HEK293T (cell line): Measurements from ENCODE around the gene HS3ST4.

Source experiments
- BHLHE40 ChIP-seq: fragments of 450-650 bp; IDR thresholded peaks from 2 replicates; pipeline ENCODE4 v1.6.1; 2016; ENCODE audit warnings: mild to moderate bottlenecking, moderate library complexity, borderline replicate concordance
- CTBP1 ChIP-seq: fragments of 450-650 bp; IDR thresholded peaks from 2 replicates; pipeline ENCODE4 v1.6.1; 2016; ENCODE audit warnings: borderline replicate concordance
- ELF4 ChIP-seq: fragments of 450-650 bp; IDR thresholded peaks from 2 replicates; pipeline ENCODE4 v1.6.1; 2017; ENCODE audit warnings: antibody characterized with exemption
- FOXA1 ChIP-seq: fragments of 450-650 bp; IDR thresholded peaks from 2 replicates; pipeline ENCODE4 v1.6.1; 2016; ENCODE audit warnings: mild to moderate bottlenecking
- SP1 ChIP-seq: fragments of 450-650 bp; IDR thresholded peaks from 2 replicates; pipeline ENCODE4 v1.6.1; 2017
- SUZ12 ChIP-seq: fragments of 450-650 bp; IDR thresholded peaks from 2 replicates; pipeline ENCODE4 v1.6.1; 2016; ENCODE audit warnings: mild to moderate bottlenecking
- ZNF384 ChIP-seq: fragments of 450-650 bp; IDR thresholded peaks from 2 replicates; pipeline ENCODE4 v1.6.1; 2016

- TF ChIP-seq CTBP1 (no peak), BHLHE40 (no peak), ELF4 (no peak), SP1 (no peak), FOXA1 (no peak), SUZ12 (no peak), ZNF384 (no peak)
Observed at GRCh38 chr16:25855818-25856217, 164.1 kb downstream of the HS3ST4 start.
